Uterus (tissue), 4 donors: ENCODE results near the gene SIX2. TPM values are rescaled to one million over a fixed set of nuclear protein-coding genes. Genes with fewer than 3 reads are reported as not detected.

Source experiments
- DNase-seq, 2 donors: peaks; one replicate each; pipeline ENCODE4 v3.0.0-alpha.2; 2019 to 2020
- H3K27ac ChIP-seq, 2 donors: fragments of 200-600 bp; sonication (generic); 1 replicate in 1 of 2; 2 replicates in 1 of 2; pipeline ENCODE4 v1.5.1; 2016 to 2018
- H3K27me3 ChIP-seq, 2 donors: fragments of 200-600 bp; sonication (generic); one replicate each; pipeline ENCODE4 v1.5.1; 2018 to 2019; ENCODE audit warnings: control low read depth in 1 of 2
- H3K36me3 ChIP-seq, 2 donors: fragments of 200-600 bp; sonication (generic); one replicate each; pipeline ENCODE4 v1.5.1; 2019; ENCODE audit warnings: control low read depth in 1 of 2
- H3K4me1 ChIP-seq, 2 donors: fragments of 200-600 bp; sonication (generic); one replicate each; pipeline ENCODE4 v1.5.1; 2018 to 2019; ENCODE audit warnings: control low read depth in 1 of 2
- H3K4me3 ChIP-seq, 2 donors: fragments of 200-600 bp; sonication (generic); 1 replicate in 1 of 2; 2 replicates in 1 of 2; pipeline ENCODE4 v1.5.1; 2018 to 2019; ENCODE audit warnings: mild to moderate bottlenecking in 1 of 2
- H3K9me3 ChIP-seq, 2 donors: fragments of 200-600 bp; sonication (generic); one replicate each; pipeline ENCODE4 v1.5.1; 2019; ENCODE audit warnings: control low read depth in 1 of 2
- CTCF ChIP-seq, 4 experiments: fragments of 200-600 bp in 2 of 4; fragments of 450-650 bp in 2 of 4; sonication (generic) in 2 of 4; IDR thresholded peaks; one replicate each; pipeline ENCODE4 v1.5.1; 2016 to 2019; ENCODE audit warnings: antibody characterized with exemption in 4 of 4, mild to moderate bottlenecking in 2 of 4, moderate library complexity in 1 of 4
- POLR2A ChIP-seq, 2 donors: fragments of 450-650 bp; IDR thresholded peaks; one replicate each; pipeline ENCODE4 v1.6.1; 2016; ENCODE audit warnings: antibody characterized with exemption in 2 of 2, mild to moderate bottlenecking in 1 of 2, moderate library complexity in 1 of 2
- intact Hi-C: fragments of 100-400 bp; cut with DNase I; formaldehyde crosslinking; loops from one replicate; pipeline ENCODE4 v1.15.1; 2023; ENCODE audit warnings: low total_unique reads
- total RNA-seq, 4 donors: library from RNA; depleted of rRNA in 3 of 4; stranded (reverse); fragments of >200 nt in 3 of 4; gene quantifications; one replicate each; pipeline versions ENCODE4 v1.1.0 to v1.2.4, GENCODE V29; 2014 to 2023
- donor health status: DM: yes; HTN: yes; CAD: no.

The SIX2 gene
- total RNA-seq, 4 donors from 2014 or later, result 0.24 to 0.48 TPM; not detected in 2

- no peak overlapping the region for H3K27ac ChIP-seq
- no peaks in the 10 kb centered on the region for H3K36me3 ChIP-seq
- no peak for TF ChIP-seq CTCF (IDR thresholded peaks at IDR 0.05)
- TF ChIP-seq POLR2A (IDR thresholded peaks at IDR 0.05), result no peak
- intact Hi-C loops, result no loop called here
- H3K4me3 ChIP-seq, result no peak overlapping the region
- H3K27me3 ChIP-seq, result no peaks in the 10 kb centered on the region
- H3K4me1 ChIP-seq, result no peaks in the 10 kb centered on the region
- no peak for DNase-seq
- no peaks in the 10 kb centered on the region for H3K9me3 ChIP-seq
These were observed 21.3 kb upstream of the SIX2 start for GRCh38 chr2:45030553-45030952.

- intact Hi-C loops, result no loop called here
- no peaks in the 10 kb centered on the region for H3K27me3 ChIP-seq
- no peak for TF ChIP-seq CTCF (IDR thresholded peaks at IDR 0.05)
- TF ChIP-seq POLR2A (IDR thresholded peaks at IDR 0.05), result no peak
These were observed 20.0 kb upstream of the SIX2 start for GRCh38 chr2:45029215-45029614.

GRCh38 chr2:45028276-45028675, 19.0 kb upstream of the SIX2 start:
- DNase-seq, result no peak
- Histone ChIP-seq H3K27ac (no peak overlapping the region), H3K27me3 (no peaks in the 10 kb centered on the region), H3K36me3 (no peaks in the 10 kb centered on the region), H3K4me1 (no peaks in the 10 kb centered on the region), H3K4me3 (no peak overlapping the region), H3K9me3 (no peaks in the 10 kb centered on the region)
- TF ChIP-seq CTCF (IDR thresholded peaks at IDR 0.05), result no peak
- TF ChIP-seq POLR2A (IDR thresholded peaks at IDR 0.05), result no peak
- intact Hi-C loops, result no loop called here

More at GRCh38 chr2:45029215-45029614, 20.0 kb upstream of the SIX2 start:
- Histone ChIP-seq H3K36me3 (no peaks in the 10 kb centered on the region), H3K27ac (no peak overlapping the region), H3K4me3 (no peak overlapping the region), H3K9me3 (no peaks in the 10 kb centered on the region), H3K4me1 (no peaks in the 10 kb centered on the region)
- no peak for DNase-seq

- Histone ChIP-seq H3K27ac (no peak overlapping the region), H3K36me3 (no peaks in the 10 kb centered on the region), H3K27me3 (no peaks in the 10 kb centered on the region), H3K9me3 (no peaks in the 10 kb centered on the region), H3K4me1 (no peaks in the 10 kb centered on the region), H3K4me3 (no peak overlapping the region)
- intact Hi-C loops, result no loop called here
- no peak for DNase-seq
- no peak for TF ChIP-seq POLR2A (IDR thresholded peaks at IDR 0.05)
- no peak for TF ChIP-seq CTCF (IDR thresholded peaks at IDR 0.05)
These were observed 17.7 kb upstream of the SIX2 start for GRCh38 chr2:45026924-45027450.

- Histone ChIP-seq H3K9me3 (no peaks in the 10 kb centered on the region), H3K4me3 (no peak overlapping the region), H3K27ac (no peak overlapping the region), H3K4me1 (no peaks in the 10 kb centered on the region), H3K27me3 (no peaks in the 10 kb centered on the region), H3K36me3 (no peaks in the 10 kb centered on the region)
- no peak for TF ChIP-seq POLR2A (IDR thresholded peaks at IDR 0.05)
- TF ChIP-seq CTCF (IDR thresholded peaks at IDR 0.05), result no peak
- no peak for DNase-seq
- intact Hi-C loops, result no loop called here
These were observed 15.5 kb upstream of the SIX2 start for GRCh38 chr2:45024600-45025291.
